DND-41 (cell line): ENCODE measurements around the gene OLIG2.

ENCODE experiments used
- ATAC-seq: fragments of 200-7000 bp; cut with Tn5 transposase; 3 replicates; pipeline ENCODE4 v1.9.1; 2021; ENCODE audit warnings: low read depth; ENCODE audit not compliant: insufficient read depth
- DNase-seq: peaks from one replicate; pipeline ENCODE4 v3.0.0-alpha.2; 2020
- H2AFZ ChIP-seq: 2 replicates; pipeline ENCODE4 v1.6.0; 2012; ENCODE audit warnings: low read depth, low read length
- H3K27ac ChIP-seq: 2 replicates; pipeline ENCODE4 v1.5.1; 2012; ENCODE audit warnings: low read length, inconsistent platforms
- H3K27me3 ChIP-seq: fragments of 200-600 bp; sonication (generic); 2 replicates; pipeline ENCODE4 v1.6.0; 2012; ENCODE audit warnings: low read length, mild to moderate bottlenecking, inconsistent platforms; ENCODE audit not compliant: insufficient read depth, poor library complexity
- H3K36me3 ChIP-seq: 2 replicates; pipeline ENCODE4 v1.5.1; 2012; ENCODE audit warnings: low read length, inconsistent platforms; ENCODE audit not compliant: insufficient read depth
- H3K4me1 ChIP-seq: 2 replicates; pipeline ENCODE4 v1.5.1; 2012; ENCODE audit warnings: mild to moderate bottlenecking, low read length; ENCODE audit not compliant: insufficient read depth
- H3K4me2 ChIP-seq: 2 replicates; pipeline ENCODE4 v1.6.0; 2012; ENCODE audit warnings: mild to moderate bottlenecking, moderate library complexity, low read length, inconsistent platforms; ENCODE audit not compliant: insufficient read depth
- H3K4me3 ChIP-seq, 2 experiments: fragments of 200-600 bp in 1 of 2; shearing (Covaris generic) in 1 of 2; 2 replicates each; pipeline ENCODE4 v1.5.1; 2012 to 2016; ENCODE audit warnings: inconsistent platforms in 2 of 2, low read length in 2 of 2, mild to moderate bottlenecking in 2 of 2, low read depth in 1 of 2, moderate library complexity in 1 of 2
- H3K79me2 ChIP-seq: 2 replicates; pipeline ENCODE4 v1.6.0; 2012; ENCODE audit warnings: low read length, inconsistent platforms; ENCODE audit not compliant: insufficient read depth
- H3K9ac ChIP-seq: 2 replicates; pipeline ENCODE4 v1.6.0; 2012; ENCODE audit warnings: low read depth, mild to moderate bottlenecking, inconsistent platforms, low read length, moderate library complexity
- H3K9me3 ChIP-seq: 2 replicates; pipeline ENCODE4 v1.5.1; 2012; ENCODE audit warnings: low read length, moderate library complexity, mild to moderate bottlenecking, inconsistent platforms; ENCODE audit not compliant: insufficient read depth, severe bottlenecking
- H4K20me1 ChIP-seq: 2 replicates; pipeline ENCODE4 v1.6.0; 2012; ENCODE audit warnings: low read length; ENCODE audit not compliant: insufficient read depth
- EZH2 ChIP-seq: IDR thresholded peaks from 3 replicates; pipeline ENCODE4 v1.6.1; 2012; ENCODE audit warnings: borderline replicate concordance, low read depth, mild to moderate bottlenecking, moderate library complexity, low read length, inconsistent platforms; ENCODE audit not compliant: severe bottlenecking
- TF ChIP-seq, protein P1 (sequence below): IDR thresholded peaks from 2 replicates; pipeline ENCODE4 v1.5.1; 2012; ENCODE audit warnings: borderline replicate concordance, low read length, moderate library complexity, mild to moderate bottlenecking; ENCODE audit not compliant: poor library complexity, severe bottlenecking; ENCODE audit errors: extremely low read depth

The OLIG2 gene

DNA sequence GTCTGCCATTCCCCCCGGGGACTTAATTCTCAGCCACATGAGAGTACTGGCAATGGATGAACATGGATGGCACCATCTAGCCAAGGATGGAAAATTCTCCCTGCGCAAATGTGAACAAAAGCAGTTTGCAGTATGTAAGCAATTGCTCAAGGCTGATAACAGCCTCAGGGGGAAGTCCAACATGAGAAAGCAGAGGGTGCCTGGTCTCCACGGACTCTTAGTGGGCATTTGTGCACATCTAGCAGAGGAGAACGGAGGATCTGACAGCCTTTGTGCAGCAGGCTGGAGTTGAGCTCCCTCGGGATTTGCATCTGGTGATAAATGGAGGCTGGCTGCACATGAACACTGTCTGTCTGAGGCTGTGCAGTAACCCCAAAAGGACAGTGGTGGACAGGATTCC lies 30.3 kb downstream of the OLIG2 start:
- TF ChIP-seq EZH2, result no peak
- TF ChIP-seq, protein P1, sequence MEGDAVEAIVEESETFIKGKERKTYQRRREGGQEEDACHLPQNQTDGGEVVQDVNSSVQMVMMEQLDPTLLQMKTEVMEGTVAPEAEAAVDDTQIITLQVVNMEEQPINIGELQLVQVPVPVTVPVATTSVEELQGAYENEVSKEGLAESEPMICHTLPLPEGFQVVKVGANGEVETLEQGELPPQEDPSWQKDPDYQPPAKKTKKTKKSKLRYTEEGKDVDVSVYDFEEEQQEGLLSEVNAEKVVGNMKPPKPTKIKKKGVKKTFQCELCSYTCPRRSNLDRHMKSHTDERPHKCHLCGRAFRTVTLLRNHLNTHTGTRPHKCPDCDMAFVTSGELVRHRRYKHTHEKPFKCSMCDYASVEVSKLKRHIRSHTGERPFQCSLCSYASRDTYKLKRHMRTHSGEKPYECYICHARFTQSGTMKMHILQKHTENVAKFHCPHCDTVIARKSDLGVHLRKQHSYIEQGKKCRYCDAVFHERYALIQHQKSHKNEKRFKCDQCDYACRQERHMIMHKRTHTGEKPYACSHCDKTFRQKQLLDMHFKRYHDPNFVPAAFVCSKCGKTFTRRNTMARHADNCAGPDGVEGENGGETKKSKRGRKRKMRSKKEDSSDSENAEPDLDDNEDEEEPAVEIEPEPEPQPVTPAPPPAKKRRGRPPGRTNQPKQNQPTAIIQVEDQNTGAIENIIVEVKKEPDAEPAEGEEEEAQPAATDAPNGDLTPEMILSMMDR, result no peak
- peaks cover 6% of the 10 kb centered on the region; the same call in 1 of the 2 replicates for H3K4me1 ChIP-seq
- no peaks in the 10 kb centered on the region for H3K79me2 ChIP-seq
- H3K9me3 ChIP-seq, result no peaks in the 10 kb centered on the region
- H4K20me1 ChIP-seq, result no peaks in the 10 kb centered on the region
- no peak overlapping the region for H3K9ac ChIP-seq
- H2AFZ ChIP-seq, result no peak overlapping the region
- H3K4me3 ChIP-seq, result no peak overlapping the region
- DNase-seq (no peak), ATAC-seq (no peak)
- no peaks in the 10 kb centered on the region for H3K36me3 ChIP-seq
- H3K27ac ChIP-seq, result no peak overlapping the region
- no peak overlapping the region for H3K4me2 ChIP-seq
- H3K27me3 ChIP-seq, result peaks cover 5% of the 10 kb centered on the region

DNA sequence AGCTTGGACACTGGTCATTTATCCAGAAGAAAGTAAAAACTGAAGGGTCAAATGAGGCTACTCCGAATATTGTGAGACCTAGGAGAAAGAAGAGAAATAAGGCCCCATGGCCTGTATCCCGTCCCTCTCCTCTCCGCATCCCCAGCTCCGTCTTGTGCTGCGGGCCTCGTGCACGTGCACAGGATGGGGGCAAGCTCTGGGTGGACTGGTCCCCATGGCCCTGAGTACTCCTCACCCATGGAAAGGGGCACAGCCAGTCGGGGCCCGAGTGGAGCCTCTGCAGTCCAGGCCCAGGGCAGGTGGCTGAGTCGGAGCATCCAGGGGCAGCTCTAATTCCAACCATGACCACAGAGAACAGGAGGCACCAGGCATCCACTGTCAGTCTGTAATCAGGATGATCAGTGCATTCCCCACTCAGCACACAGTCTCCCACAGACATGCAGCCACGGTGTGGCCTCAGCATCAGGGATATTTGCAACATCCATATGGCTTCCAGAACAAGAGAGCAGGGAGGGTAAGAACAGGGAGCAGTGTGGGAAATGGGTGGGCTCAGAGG lies 31.7 kb downstream of the OLIG2 start:
- TF ChIP-seq EZH2, result no peak
- TF ChIP-seq, protein P1, result no peak
- Histone ChIP-seq H3K9me3 (no peaks in the 10 kb centered on the region), H2AFZ (no peak overlapping the region), H3K4me2 (no peak overlapping the region), H4K20me1 (no peaks in the 10 kb centered on the region), H3K36me3 (no peaks in the 10 kb centered on the region), H3K4me3 (no peak overlapping the region), H3K27ac (no peak overlapping the region), H3K4me1 (peaks cover 6% of the 10 kb centered on the region; the same call in 1 of the 2 replicates), H3K27me3 (peaks cover 5% of the 10 kb centered on the region), H3K79me2 (no peaks in the 10 kb centered on the region), H3K9ac (no peak overlapping the region)
- no peak for ATAC-seq
- DNase-seq, result no peak

DNA sequence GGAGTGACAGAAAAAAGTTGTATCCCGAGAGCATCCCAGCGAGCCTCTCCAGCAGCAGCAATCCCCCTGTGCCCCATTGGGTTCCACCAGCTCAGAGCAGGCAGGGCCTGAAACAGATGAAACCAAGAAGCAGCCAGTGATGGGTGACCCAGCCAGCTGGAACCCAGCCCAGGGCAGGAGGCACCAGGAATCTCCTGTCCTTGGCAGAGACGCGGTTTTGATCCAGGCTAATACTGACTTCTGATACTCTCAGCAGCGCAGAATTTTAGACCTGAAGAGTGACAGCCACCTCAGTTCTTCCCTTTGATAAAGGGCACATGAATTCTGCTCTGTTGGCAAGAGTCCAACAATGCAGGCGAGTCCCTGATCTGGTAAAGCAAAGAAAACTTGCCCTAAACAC lies 32.8 kb downstream of the OLIG2 start:
- H3K27ac ChIP-seq, result no peak overlapping the region
- H2AFZ ChIP-seq, result no peak overlapping the region
- peaks cover 6% of the 10 kb centered on the region; the same call in 1 of the 2 replicates for H3K4me1 ChIP-seq
- no peaks in the 10 kb centered on the region for H4K20me1 ChIP-seq
- no peak for DNase-seq
- H3K9me3 ChIP-seq, result no peaks in the 10 kb centered on the region
- peaks cover 5% of the 10 kb centered on the region for H3K27me3 ChIP-seq
- no peaks in the 10 kb centered on the region for H3K79me2 ChIP-seq
- H3K36me3 ChIP-seq, result no peaks in the 10 kb centered on the region
- H3K4me2 ChIP-seq, result no peak overlapping the region
- H3K9ac ChIP-seq, result no peak overlapping the region
- no peak overlapping the region for H3K4me3 ChIP-seq
- TF ChIP-seq, protein P1, result no peak
- TF ChIP-seq EZH2, result no peak
- ATAC-seq, result no peak
